B cell (primary cell): ENCODE data around the gene ACTN1. TPM values are rescaled to one million over a fixed set of nuclear protein-coding genes. Genes with fewer than 3 reads are reported as not detected.

Experiments used
- ATAC-seq: fragments of 200-7000 bp; cut with Tn5 transposase; one replicate; pipeline ENCODE4 v1.10.0; 2021; ENCODE audit warnings: low read depth, mild to moderate bottlenecking, moderate number of reproducible peaks, moderate library complexity
- CTCF ChIA-PET: fragments of 350-600 bp; sonication (Branson Sonifier 250); formaldehyde crosslinking; loops from one replicate; lab custom pipeline; 2021; ENCODE audit warnings: antibody characterized with exemption, inconsistent platforms; lab: Charles Lee
- POLR2A ChIA-PET: fragments of 350-600 bp; sonication (Branson Sonifier 250); formaldehyde crosslinking; loops from one replicate; lab custom pipeline; 2021; ENCODE audit warnings: antibody characterized with exemption; lab: Charles Lee
- DNase-seq: peaks from one replicate; pipeline ENCODE4 v3.0.0; 2013
- H2AFZ ChIP-seq: 2 replicates; pipeline ENCODE4 v1.6.1; 2012; ENCODE audit warnings: mild to moderate bottlenecking, low read depth, low read length; ENCODE audit not compliant: insufficient read depth, poor library complexity, severe bottlenecking
- H3K27ac ChIP-seq, 2 donors: 1 replicate in 1 of 2; 2 replicates in 1 of 2; pipeline ENCODE4 v1.5.1; 2012 to 2013; ENCODE audit warnings: low read length in 2 of 2, mild to moderate bottlenecking in 2 of 2, moderate library complexity in 1 of 2
- H3K27me3 ChIP-seq, 4 experiments: fragments of 200-600 bp in 1 of 4; sonication (generic) in 1 of 4; replicated peaks in 1 of 4; 1 replicate in 2 of 4; 2 replicates in 2 of 4; pipeline versions ENCODE4 v1.6.1 to v1.7.0; 2013 to 2016; ENCODE audit warnings: low read length in 3 of 4, mild to moderate bottlenecking in 2 of 4, mixed read lengths in 1 of 4, moderate library complexity in 1 of 4; ENCODE audit not compliant: insufficient read depth in 4 of 4, control insufficient read depth in 3 of 4; ENCODE audit errors: control extremely low read depth in 1 of 4
- H3K36me3 ChIP-seq, 2 experiments: replicated peaks in 1 of 2; 1 replicate in 1 of 2; 2 replicates in 1 of 2; pipeline versions ENCODE4 v1.6.1 to v1.7.1; 2013; ENCODE audit warnings: low read length in 1 of 2; ENCODE audit not compliant: insufficient read depth in 2 of 2, control insufficient read depth in 1 of 2; ENCODE audit errors: control extremely low read depth in 1 of 2, extremely low read depth in 1 of 2
- H3K4me1 ChIP-seq, 2 donors: fragments of 200-600 bp in 1 of 2; sonication (generic) in 1 of 2; 1 replicate in 1 of 2; 2 replicates in 1 of 2; pipeline versions ENCODE4 v1.5.1 to v1.6.1; 2013 to 2017; ENCODE audit warnings: low read length in 2 of 2; ENCODE audit not compliant: control insufficient read depth in 2 of 2, insufficient read depth in 2 of 2
- H3K4me2 ChIP-seq: replicated peaks from 2 replicates; pipeline ENCODE3; 2012; ENCODE audit warnings: mild to moderate bottlenecking, low read depth, low read length; ENCODE audit not compliant: poor library complexity, severe bottlenecking
- H3K4me3 ChIP-seq, 5 experiments: fragments of 200-600 bp in 1 of 5; sonication (generic) in 1 of 5; 1 replicate in 3 of 5; 2 replicates in 2 of 5; pipeline versions ENCODE4 v1.5.1 to v1.7.0; 2011 to 2016; ENCODE audit warnings: low read length in 4 of 5, mild to moderate bottlenecking in 4 of 5, low read depth in 2 of 5, control low read depth in 1 of 5, moderate library complexity in 1 of 5; ENCODE audit not compliant: insufficient read depth in 1 of 5; ENCODE audit errors: control extremely low read depth in 1 of 5, extremely low read depth in 1 of 5
- H3K79me2 ChIP-seq: fragments of 200-600 bp; sonication (generic); one replicate; pipeline ENCODE4 v1.6.0; 2016; ENCODE audit warnings: low read length; ENCODE audit not compliant: control insufficient read depth, insufficient read depth
- H3K9ac ChIP-seq: fragments of 200-600 bp; sonication (generic); 2 replicates; pipeline ENCODE4 v1.6.1; 2017; ENCODE audit warnings: mild to moderate bottlenecking, low read length, moderate library complexity
- H3K9me3 ChIP-seq, 3 donors: one replicate each; pipeline versions ENCODE4 v1.6.1 to v1.7.1; 2013; ENCODE audit warnings: low read length in 2 of 3; ENCODE audit not compliant: control insufficient read depth in 2 of 3, insufficient read depth in 1 of 3; ENCODE audit errors: control extremely low read depth in 1 of 3
- H4K20me1 ChIP-seq: 2 replicates; pipeline ENCODE4 v1.6.0; 2012; ENCODE audit warnings: mild to moderate bottlenecking, low read length; ENCODE audit not compliant: insufficient read depth, control insufficient read depth, poor library complexity, severe bottlenecking
- H3K27ac Mint-ChIP-seq: one replicate; pipeline ENCODE4 v1.8.0; 2021; ENCODE audit warnings: mixed read lengths
- H3K27me3 Mint-ChIP-seq: one replicate; pipeline ENCODE4 v1.8.0; 2021; ENCODE audit warnings: mixed read lengths
- H3K4me1 Mint-ChIP-seq: one replicate; pipeline ENCODE4 v1.8.0; 2021; ENCODE audit warnings: mixed read lengths
- H3K4me3 Mint-ChIP-seq: one replicate; pipeline ENCODE4 v1.8.0; 2021; ENCODE audit warnings: mixed read lengths
- H3K9me3 Mint-ChIP-seq: one replicate; pipeline ENCODE4 v1.8.0; 2022; ENCODE audit warnings: mixed read lengths; ENCODE audit not compliant: insufficient read depth
- EZH2 ChIP-seq: IDR thresholded peaks from 2 replicates; pipeline ENCODE4 v1.6.1; 2012; ENCODE audit warnings: borderline replicate concordance, low read depth, mild to moderate bottlenecking, moderate library complexity, low read length; ENCODE audit not compliant: insufficient read depth, poor library complexity, severe bottlenecking
- WGBS: methylation state at CpG from one replicate; pipeline ENCODE4 v1.1.5; 2013; ENCODE audit warnings: missing lambda C conversion rate; ENCODE audit not compliant: insufficient coverage; 5-methylcytosine and 5-hydroxymethylcytosine counted together
- intact Hi-C: fragments of 100-400 bp; cut with micrococcal nuclease; formaldehyde crosslinking; loops from one replicate; pipeline ENCODE4 v1.10.0; 2022
- polyA plus RNA-seq: library from polyadenylated mRNA; depleted of rRNA; stranded (reverse); fragments of >200 nt; gene quantifications from 2 replicates; pipeline ENCODE4 v1.2.3, GENCODE V29; 2012
- total RNA-seq, 2 donors: library from RNA; stranded (reverse); fragments of 120-200 nt in 1 of 2; gene quantifications; 1 replicate in 1 of 2; 2 replicates in 1 of 2; pipeline versions ENCODE4 v1.2.3 to v1.2.4, GENCODE V29; 2013 to 2022
- TF ChIP-seq, protein P1 (sequence below): fragments of 200-600 bp; IDR thresholded peaks from one replicate; pipeline ENCODE4 v1.8.0; 2022; ENCODE audit warnings: antibody characterized with exemption, mild to moderate bottlenecking

ACTN1 gene
- total and polyA plus RNA-seq, 2 donors (not counting 1 experiment from before 2014, with no cell fraction given) = 0.74 to 0.89 TPM

DNA sequence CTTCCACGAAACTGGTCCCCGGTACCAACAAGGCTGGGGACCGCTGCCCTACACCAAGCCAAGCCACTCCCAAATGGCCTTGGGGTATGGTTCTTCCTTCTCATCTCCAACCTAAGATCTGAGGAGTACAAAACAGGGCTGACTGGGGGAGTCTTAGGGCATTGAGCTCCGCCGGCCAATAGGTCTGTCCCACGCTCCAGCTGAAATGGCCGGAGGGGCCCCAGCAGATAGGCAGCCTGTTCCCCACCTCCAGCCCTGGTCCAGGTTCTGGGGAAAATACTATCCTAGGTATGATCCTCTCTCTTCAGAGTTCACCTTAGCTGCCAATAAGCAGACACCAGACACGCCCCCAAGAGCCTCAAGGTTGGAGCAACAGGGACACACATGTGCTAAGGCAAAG is 90.2 kb downstream of the ACTN1 start:
- Histone ChIP-seq H2AFZ (no peak overlapping the region), H3K4me1 (no peaks in the 10 kb centered on the region), H4K20me1 (no peaks in the 10 kb centered on the region), H3K4me2 (no peak overlapping the region), H3K79me2 (no peaks in the 10 kb centered on the region), H3K9ac (no peak overlapping the region), H3K27me3 (no peaks in the 10 kb centered on the region), H3K27ac (no peak overlapping the region), H3K36me3 (no peaks in the 10 kb centered on the region), H3K4me3 (no peak overlapping the region), H3K9me3 (no peaks in the 10 kb centered on the region)
- H3K27ac Mint-ChIP-seq = no peak overlapping the region
- POLR2A ChIA-PET = no interaction called here
- DNase-seq (no peak), ATAC-seq (no peak)
- WGBS = 98% methylated on average over 5 of the region's 8 CpGs
- TF ChIP-seq EZH2 = no peak
- TF ChIP-seq, protein P1, sequence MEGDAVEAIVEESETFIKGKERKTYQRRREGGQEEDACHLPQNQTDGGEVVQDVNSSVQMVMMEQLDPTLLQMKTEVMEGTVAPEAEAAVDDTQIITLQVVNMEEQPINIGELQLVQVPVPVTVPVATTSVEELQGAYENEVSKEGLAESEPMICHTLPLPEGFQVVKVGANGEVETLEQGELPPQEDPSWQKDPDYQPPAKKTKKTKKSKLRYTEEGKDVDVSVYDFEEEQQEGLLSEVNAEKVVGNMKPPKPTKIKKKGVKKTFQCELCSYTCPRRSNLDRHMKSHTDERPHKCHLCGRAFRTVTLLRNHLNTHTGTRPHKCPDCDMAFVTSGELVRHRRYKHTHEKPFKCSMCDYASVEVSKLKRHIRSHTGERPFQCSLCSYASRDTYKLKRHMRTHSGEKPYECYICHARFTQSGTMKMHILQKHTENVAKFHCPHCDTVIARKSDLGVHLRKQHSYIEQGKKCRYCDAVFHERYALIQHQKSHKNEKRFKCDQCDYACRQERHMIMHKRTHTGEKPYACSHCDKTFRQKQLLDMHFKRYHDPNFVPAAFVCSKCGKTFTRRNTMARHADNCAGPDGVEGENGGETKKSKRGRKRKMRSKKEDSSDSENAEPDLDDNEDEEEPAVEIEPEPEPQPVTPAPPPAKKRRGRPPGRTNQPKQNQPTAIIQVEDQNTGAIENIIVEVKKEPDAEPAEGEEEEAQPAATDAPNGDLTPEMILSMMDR = no peak
- no peaks in the 10 kb centered on the region for H3K9me3 Mint-ChIP-seq
- H3K27me3 Mint-ChIP-seq = no peaks in the 10 kb centered on the region
- CTCF ChIA-PET = interaction anchor here (0.6 kb wide), 1 partner anchor 945 kb away, joined by 3 read pairs; no protein-coding TSS in a partner anchor
- H3K4me1 Mint-ChIP-seq = no peaks in the 10 kb centered on the region
- H3K4me3 Mint-ChIP-seq = no peak overlapping the region
- intact Hi-C loops = no loop called here

DNA sequence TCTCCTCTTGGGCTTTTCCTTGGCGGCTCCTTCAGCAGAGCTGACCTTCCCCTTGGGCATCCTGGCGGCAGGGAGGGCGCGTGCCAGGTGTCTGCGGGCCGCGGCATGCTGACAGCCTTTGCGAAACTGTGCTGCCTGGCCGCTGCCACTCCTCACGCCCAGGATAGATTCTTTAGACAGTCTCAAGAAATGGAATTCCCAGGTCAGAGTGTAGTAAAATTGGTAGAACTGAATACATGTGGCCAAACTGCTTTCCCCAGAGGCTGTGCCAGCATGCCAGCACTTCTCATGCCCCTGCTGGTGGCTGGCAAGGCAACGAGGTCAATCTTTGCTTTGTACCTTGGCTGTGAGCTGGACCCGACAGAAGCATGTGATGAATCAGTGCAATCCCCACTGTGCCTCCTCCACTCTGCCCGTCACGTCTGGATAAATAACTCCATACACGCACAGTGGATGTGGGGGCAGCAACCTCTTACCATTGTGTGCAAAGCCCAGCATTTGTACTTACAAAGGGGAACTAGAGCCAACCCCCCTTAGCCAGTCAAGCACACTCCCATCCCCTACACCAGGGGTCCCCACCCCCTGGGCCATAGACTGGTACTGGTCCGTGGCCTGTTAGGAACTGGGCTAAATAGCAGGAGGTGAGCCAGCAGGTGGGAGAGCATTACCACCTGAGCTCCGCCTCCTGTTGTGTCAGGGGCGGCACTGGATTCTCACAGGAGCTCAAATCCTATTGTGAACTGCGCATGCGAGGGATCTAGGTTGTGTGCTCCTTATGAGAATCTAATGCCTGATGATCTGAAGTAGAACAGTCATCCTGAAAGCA is 90.9 kb downstream of the ACTN1 start:
- H3K79me2 ChIP-seq = no peaks in the 10 kb centered on the region
- POLR2A ChIA-PET = no interaction called here
- H3K4me1 ChIP-seq = no peaks in the 10 kb centered on the region
- no peaks in the 10 kb centered on the region for H3K9me3 ChIP-seq
- H3K27ac ChIP-seq = no peak overlapping the region
- ATAC-seq = no peak
- H3K9ac ChIP-seq = no peak overlapping the region
- no peaks in the 10 kb centered on the region for H3K27me3 ChIP-seq
- H3K27ac Mint-ChIP-seq = no peak overlapping the region
- H2AFZ ChIP-seq = no peak overlapping the region
- no peaks in the 10 kb centered on the region for H3K27me3 Mint-ChIP-seq
- H3K4me1 Mint-ChIP-seq = no peaks in the 10 kb centered on the region
- no peak for TF ChIP-seq EZH2
- CTCF ChIA-PET = no interaction called here
- no peaks in the 10 kb centered on the region for H4K20me1 ChIP-seq
- 94% methylated on average over 18 of the region's 20 CpGs for WGBS
- DNase-seq = no peak
- no peak overlapping the region for H3K4me2 ChIP-seq
- H3K4me3 Mint-ChIP-seq = no peak overlapping the region
- no peaks in the 10 kb centered on the region for H3K9me3 Mint-ChIP-seq
- intact Hi-C loops = no loop called here
- no peak overlapping the region for H3K4me3 ChIP-seq
- no peaks in the 10 kb centered on the region for H3K36me3 ChIP-seq
